Common myeloid progenitor, CD34-positive (primary cell): ENCODE measurements around the gene SLC45A3.
A peak's percentile ranks its signal among the peaks of the same experiment; 100 is the strongest.

Source experiments
- CTCF ChIA-PET: fragments of 350-600 bp; sonication (Branson Sonifier 250); formaldehyde crosslinking; loops from one replicate; lab custom pipeline; 2021; ENCODE audit warnings: antibody characterized with exemption; lab: Charles Lee
- POLR2A ChIA-PET: fragments of 350-600 bp; sonication (Branson Sonifier 250); formaldehyde crosslinking; loops from one replicate; lab custom pipeline; 2021; ENCODE audit warnings: antibody characterized with exemption; lab: Charles Lee
- DNase-seq, 3 donors: peaks; one replicate each; pipeline versions ENCODE4 v3.0.0 to v3.0.0-alpha.2; 2013
- H3K27ac ChIP-seq, 2 experiments: 1 replicate in 1 of 2; 2 replicates in 1 of 2; pipeline ENCODE4 v1.7.0; 2013; ENCODE audit warnings: inconsistent platforms in 2 of 2, low read length in 2 of 2, mild to moderate bottlenecking in 2 of 2, low read depth in 1 of 2, moderate library complexity in 1 of 2; ENCODE audit not compliant: severe bottlenecking in 2 of 2, insufficient read depth in 1 of 2, poor library complexity in 1 of 2
- H3K27me3 ChIP-seq, 5 experiments: replicated peaks in 2 of 5; 1 replicate in 3 of 5; 2 replicates in 2 of 5; pipeline versions ENCODE4 v1.6.1 to v1.7.0; 2013; ENCODE audit warnings: low read length in 4 of 5, mild to moderate bottlenecking in 2 of 5, moderate library complexity in 2 of 5, inconsistent platforms in 1 of 5; ENCODE audit not compliant: insufficient read depth in 5 of 5, control insufficient read depth in 4 of 5
- H3K36me3 ChIP-seq, 4 experiments: 1 replicate in 2 of 4; 2 replicates in 2 of 4; pipeline versions ENCODE4 v1.6.1 to v1.7.0; 2013; ENCODE audit warnings: low read length in 3 of 4, control low read depth in 1 of 4, mild to moderate bottlenecking in 1 of 4; ENCODE audit not compliant: control insufficient read depth in 4 of 4, insufficient read depth in 4 of 4
- H3K4me1 ChIP-seq, 4 experiments: 1 replicate in 3 of 4; 2 replicates in 1 of 4; pipeline versions ENCODE4 v1.6.1 to v1.7.1; 2013; ENCODE audit warnings: low read length in 3 of 4, mild to moderate bottlenecking in 3 of 4, control low read depth in 1 of 4, inconsistent platforms in 1 of 4, moderate library complexity in 1 of 4; ENCODE audit not compliant: control insufficient read depth in 4 of 4, insufficient read depth in 4 of 4; ENCODE audit errors: control extremely low read depth in 1 of 4
- H3K4me3 ChIP-seq, 7 experiments: 1 replicate in 4 of 7; 2 replicates in 3 of 7; pipeline versions ENCODE4 v1.5.1 to v1.7.0; 2013; ENCODE audit warnings: mild to moderate bottlenecking in 7 of 7, low read length in 6 of 7, moderate library complexity in 6 of 7, inconsistent platforms in 2 of 7, low read depth in 2 of 7, control low read depth in 1 of 7; ENCODE audit not compliant: insufficient read depth in 4 of 7, control insufficient read depth in 1 of 7; ENCODE audit errors: extremely low read depth in 1 of 7
- H3K9me3 ChIP-seq, 5 experiments: 1 replicate in 4 of 5; 2 replicates in 1 of 5; pipeline versions ENCODE4 v1.6.1 to v1.7.1; 2013; ENCODE audit warnings: low read length in 4 of 5, mild to moderate bottlenecking in 2 of 5, inconsistent platforms in 1 of 5, low read depth in 1 of 5, moderate library complexity in 1 of 5; ENCODE audit not compliant: control insufficient read depth in 4 of 5, insufficient read depth in 2 of 5; ENCODE audit errors: control extremely low read depth in 1 of 5
- WGBS: methylation state at CpG from one replicate; pipeline ENCODE4 v1.1.5; 2013; ENCODE audit not compliant: insufficient coverage; 5-methylcytosine and 5-hydroxymethylcytosine counted together

Gene SLC45A3

DNA sequence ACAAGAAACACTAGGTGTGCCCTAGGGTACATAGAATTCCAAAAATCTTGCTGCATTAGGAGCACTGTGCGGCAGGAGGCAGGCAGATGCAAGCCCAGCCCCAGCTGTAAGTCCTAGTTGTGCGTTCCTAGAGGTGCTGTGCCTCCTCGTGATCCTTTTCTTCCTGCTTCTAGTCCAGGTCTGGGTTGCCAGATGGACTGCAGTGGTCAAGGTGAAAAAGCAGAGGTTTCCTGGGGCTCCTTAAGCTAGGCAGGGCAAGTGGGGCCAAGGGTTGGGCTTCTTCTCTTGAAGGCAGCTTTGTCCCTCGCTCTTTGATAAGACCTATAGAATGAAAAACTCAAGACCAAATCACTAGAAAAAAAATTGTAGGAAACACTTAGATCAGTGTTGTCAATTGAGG lies 21.6 kb upstream of the SLC45A3 start:
- no peaks in the 10 kb centered on the region for H3K27me3 ChIP-seq
- peaks cover 31 to 82% (median 75%) of the 10 kb centered on the region in 4 experiments for H3K4me1 ChIP-seq
- CTCF ChIA-PET = interaction anchor here (0.6 to 19.6 kb wide), 5 partner anchors 10 to 171 kb away, joined by 3 to 1013 read pairs (median 4); partner anchors contain the start of gene SLC45A3
- H3K9me3 ChIP-seq = no peaks in the 10 kb centered on the region
- DNase-seq = no peak
- H3K4me3 ChIP-seq = peak overlapping the region in 2 of 7 experiments; percentile 37 to 60
- 88% methylated on average over 4 of the region's 4 CpGs for WGBS
- POLR2A ChIA-PET = no interaction called here
- H3K27ac ChIP-seq = peak overlapping the region in 1 of 2 experiments; percentile 23
- no peaks in the 10 kb centered on the region for H3K36me3 ChIP-seq

DNA sequence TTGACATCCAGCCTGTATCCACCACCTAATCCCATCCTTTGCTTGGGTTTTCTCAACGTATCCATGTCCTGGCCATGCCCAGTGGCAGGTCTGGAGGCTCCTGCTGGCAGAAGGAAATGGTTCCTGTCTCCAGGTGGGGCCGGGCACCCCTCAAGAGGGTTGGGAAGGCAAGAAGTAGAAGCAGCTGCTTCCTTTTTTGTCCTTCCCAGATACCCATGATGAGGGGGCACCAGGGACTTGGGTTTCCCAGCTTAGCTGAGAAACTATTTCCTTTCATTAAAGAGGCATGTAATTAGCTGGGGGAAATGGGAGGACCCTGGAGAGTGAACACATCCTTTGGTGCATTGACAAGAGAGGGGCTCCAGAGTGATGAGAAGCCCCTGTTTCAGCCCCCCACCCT lies 21.1 kb upstream of the SLC45A3 start:
- no peaks in the 10 kb centered on the region for H3K27me3 ChIP-seq
- POLR2A ChIA-PET = interaction anchor here (0.7 to 1.3 kb wide), 4 partner anchors 9 to 48 kb away, joined by 4 to 5 read pairs (median 4); partner anchors contain the start of gene SLC45A3
- no peaks in the 10 kb centered on the region for H3K36me3 ChIP-seq
- H3K9me3 ChIP-seq = no peaks in the 10 kb centered on the region
- CTCF ChIA-PET = interaction anchor here (0.6 to 19.6 kb wide), 8 partner anchors 10 to 170 kb away, joined by 3 to 1013 read pairs (median 4); partner anchors contain the start of gene SLC45A3
- H3K4me3 ChIP-seq = peak overlapping the region in 3 of 7 experiments; percentile 32 to 60 (median 37)
- H3K4me1 ChIP-seq = peaks cover 27 to 82% (median 75%) of the 10 kb centered on the region in 4 experiments
- 6% methylated on average over 2 of the region's 2 CpGs for WGBS
- no peak for DNase-seq
- H3K27ac ChIP-seq = peak overlapping the region in 1 of 2 experiments; percentile 51

DNA sequence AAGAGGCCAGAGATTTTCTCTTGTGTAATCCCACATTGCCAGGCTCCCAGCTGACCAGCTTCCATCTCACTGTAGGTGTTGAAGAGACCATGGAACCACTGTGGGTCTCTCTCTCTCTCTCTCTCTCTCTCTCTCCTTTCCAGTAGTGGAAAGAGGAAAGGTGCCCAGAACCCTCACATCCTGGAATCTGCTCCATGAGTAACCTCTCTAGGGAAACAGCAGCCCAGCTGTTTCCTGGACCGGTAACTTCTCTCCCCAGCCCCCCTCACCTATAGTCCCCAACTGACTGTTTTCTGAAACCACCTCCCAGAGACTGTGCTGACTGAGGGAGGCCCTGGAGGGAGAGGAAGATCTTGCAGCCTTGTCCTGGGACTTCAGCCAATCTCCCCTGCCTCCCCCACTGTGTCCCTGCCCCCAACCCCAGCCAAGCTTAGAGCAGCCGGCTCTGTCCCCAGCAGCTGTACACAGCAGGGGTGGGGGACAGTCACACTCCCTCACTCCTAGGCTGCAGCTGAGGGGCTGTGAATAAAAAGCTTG lies 20.6 kb upstream of the SLC45A3 start:
- peak in 2 of 3 donors; percentile 76 to 84 for DNase-seq
- POLR2A ChIA-PET = interaction anchor here (0.7 to 1.3 kb wide), 4 partner anchors 8 to 48 kb away, joined by 4 to 5 read pairs (median 4); partner anchors contain the start of gene SLC45A3
- Histone ChIP-seq H3K27me3 (no peaks in the 10 kb centered on the region), H3K9me3 (no peaks in the 10 kb centered on the region), H3K4me1 (peaks cover 27 to 80% (median 72%) of the 10 kb centered on the region in 4 experiments), H3K36me3 (no peaks in the 10 kb centered on the region), H3K4me3 (peak overlapping the region in 3 of 7 experiments; percentile 32 to 60 (median 37)), H3K27ac (peak overlapping the region in 1 of 2 experiments; percentile 51)
- CTCF ChIA-PET = interaction anchor here (0.7 to 19.6 kb wide), 10 partner anchors 8 to 344 kb away, joined by 3 to 1013 read pairs (median 4); partner anchors contain the start of genes KLHDC8A and SLC45A3
- WGBS = 0% methylated on average over 1 of the region's 2 CpGs

DNA sequence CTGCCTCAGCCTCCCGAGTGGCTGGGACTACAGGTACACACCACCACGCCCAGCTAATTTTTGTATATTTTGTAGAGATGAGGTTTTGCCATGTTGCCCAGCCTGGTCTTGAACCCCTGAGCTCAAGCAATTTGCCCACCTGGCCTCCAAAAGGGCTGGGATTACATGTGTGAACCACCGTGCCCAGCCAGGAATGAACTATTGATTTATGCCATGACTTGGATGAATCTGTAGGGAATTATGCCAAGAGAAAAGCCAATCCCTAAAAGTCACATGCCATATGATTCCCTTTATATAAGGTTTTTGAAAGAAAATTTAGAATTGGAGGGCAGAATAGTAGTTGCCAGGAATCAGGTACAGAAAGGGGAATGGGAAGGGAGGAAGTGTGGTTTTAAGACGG lies 19.1 kb upstream of the SLC45A3 start:
- no peaks in the 10 kb centered on the region for H3K9me3 ChIP-seq
- CTCF ChIA-PET = interaction anchor here (1.0 to 19.6 kb wide), 3 partner anchors 11 to 111 kb away, joined by 3 to 1013 read pairs (median 8); partner anchors contain the start of gene SLC45A3
- POLR2A ChIA-PET = no interaction called here
- no peak overlapping the region for H3K4me3 ChIP-seq
- H3K27me3 ChIP-seq = no peaks in the 10 kb centered on the region
- H3K4me1 ChIP-seq = peaks cover 19 to 76% (median 60%) of the 10 kb centered on the region in 4 experiments
- H3K27ac ChIP-seq = no peak overlapping the region
- H3K36me3 ChIP-seq = no peaks in the 10 kb centered on the region
- WGBS = no CpG with 5 or more reads among the region's 4 CpGs
- DNase-seq = no peak

DNA sequence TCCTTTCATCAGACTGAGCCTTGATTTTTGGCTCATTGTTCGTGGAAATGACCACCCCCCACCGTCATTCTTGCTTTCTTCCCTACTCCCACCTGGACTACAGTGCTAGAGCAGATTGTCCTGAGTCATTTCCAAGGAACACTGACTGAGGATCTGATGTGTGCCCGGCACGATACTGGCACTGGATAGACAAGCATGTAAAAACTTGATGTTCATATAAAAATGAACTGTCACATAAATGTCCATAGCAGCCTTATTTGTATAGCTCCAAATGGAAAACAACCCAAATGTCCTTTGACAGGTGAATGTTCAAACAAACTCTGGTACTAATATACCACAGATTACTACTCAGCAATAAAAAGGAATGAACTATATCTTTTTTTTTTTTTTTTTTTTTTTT lies 18.6 kb upstream of the SLC45A3 start:
- Histone ChIP-seq H3K27ac (no peak overlapping the region), H3K36me3 (no peaks in the 10 kb centered on the region), H3K4me3 (no peak overlapping the region), H3K4me1 (peaks cover 17 to 76% (median 58%) of the 10 kb centered on the region in 4 experiments), H3K27me3 (no peaks in the 10 kb centered on the region), H3K9me3 (no peaks in the 10 kb centered on the region)
- ChIA-PET CTCF (interaction anchor here (1.0 to 19.6 kb wide), 3 partner anchors 12 to 110 kb away, joined by 3 to 1013 read pairs (median 8); partner anchors contain the start of gene SLC45A3), POLR2A (interaction anchor here (1.5 kb wide), 1 partner anchor 10 kb away, joined by 3 read pairs; no protein-coding TSS in a partner anchor)
- WGBS = 100% methylated on average over 2 of the region's 4 CpGs
- no peak for DNase-seq

DNA sequence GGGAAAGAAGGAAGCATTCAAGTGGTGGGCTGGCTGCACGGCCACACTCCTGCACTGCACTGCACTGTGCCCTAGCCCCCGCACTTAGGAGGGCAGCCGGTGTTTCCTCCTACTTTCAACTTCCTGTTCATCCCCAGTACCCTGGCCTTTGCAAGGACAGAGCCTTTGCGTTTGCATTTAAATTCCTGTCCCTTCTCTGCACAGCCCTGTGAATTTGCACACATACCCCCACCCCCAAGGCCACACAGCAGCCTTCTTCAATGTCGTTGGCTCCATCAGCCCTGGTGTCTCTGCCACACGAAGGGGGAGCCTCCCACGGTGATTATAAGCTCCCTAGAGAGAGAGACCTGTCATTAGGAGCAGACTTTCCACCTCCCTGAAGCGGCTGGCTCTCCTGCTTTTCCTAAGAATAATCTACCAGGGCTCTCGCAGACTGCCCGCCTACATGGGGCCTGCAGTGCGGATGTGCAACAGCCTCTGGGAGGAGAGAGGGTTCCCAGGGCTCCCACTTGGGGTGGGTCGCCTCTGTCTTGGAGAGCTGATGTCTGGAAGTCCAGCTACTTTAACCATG lies 13.2 kb upstream of the SLC45A3 start:
- DNase-seq = peak in 1 of 3 donors; percentile 58
- H3K27me3 ChIP-seq = no peaks in the 10 kb centered on the region
- WGBS = 20% methylated on average over 8 of the region's 12 CpGs
- ChIA-PET POLR2A (interaction anchor here (1.0 to 1.7 kb wide), 2 partner anchors 9 to 23 kb away, joined by 4 read pairs; no protein-coding TSS in a partner anchor), CTCF (interaction anchor here (1.0 to 5.2 kb wide), 9 partner anchors 10 to 46 kb away, joined by 3 to 39 read pairs (median 7); partner anchors contain the start of gene SLC45A3)
- no peaks in the 10 kb centered on the region for H3K9me3 ChIP-seq
- peak overlapping the region in 2 of 7 experiments; percentile 11 to 38 for H3K4me3 ChIP-seq
- H3K4me1 ChIP-seq = peaks cover 3 to 64% (median 54%) of the 10 kb centered on the region in 4 experiments
- H3K27ac ChIP-seq = peak overlapping the region in 1 of 2 experiments; percentile 21
- no peaks in the 10 kb centered on the region for H3K36me3 ChIP-seq
